Parathyroid adenoma (tissue), 2 donors: ENCODE results near the gene UMAD1.
A peak's percentile ranks its signal among the peaks of the same experiment; 100 is the strongest.

Experiments
- H2AFZ ChIP-seq: fragments of 300-600 bp; sonication (generic); one replicate; pipeline ENCODE4 v1.7.0; 2017; ENCODE audit warnings: antibody characterized with exemption, mild to moderate bottlenecking
- H3K27ac ChIP-seq: fragments of 300-600 bp; sonication (generic); one replicate; pipeline ENCODE4 v1.7.0; 2017
- H3K27me3 ChIP-seq: fragments of 300-600 bp; sonication (generic); one replicate; pipeline ENCODE4 v1.7.0; 2017; ENCODE audit warnings: low read length; ENCODE audit not compliant: control insufficient read depth, insufficient read depth
- H3K36me3 ChIP-seq: fragments of 300-600 bp; sonication (generic); one replicate; pipeline ENCODE4 v1.7.0; 2017; ENCODE audit warnings: low read length; ENCODE audit not compliant: control insufficient read depth, insufficient read depth
- H3K4me1 ChIP-seq: fragments of 300-600 bp; sonication (generic); one replicate; pipeline ENCODE4 v1.7.0; 2017; ENCODE audit warnings: control low read depth
- H3K4me2 ChIP-seq: fragments of 300-600 bp; sonication (generic); one replicate; pipeline ENCODE4 v1.7.0; 2017; ENCODE audit warnings: low read length
- H3K4me3 ChIP-seq: fragments of 300-600 bp; sonication (generic); one replicate; pipeline ENCODE4 v1.7.0; 2017; ENCODE audit warnings: low read depth, low read length
- H3K79me2 ChIP-seq: fragments of 300-600 bp; sonication (generic); one replicate; pipeline ENCODE4 v1.7.0; 2017; ENCODE audit warnings: control low read depth
- H3K9ac ChIP-seq: fragments of 300-600 bp; sonication (generic); one replicate; pipeline ENCODE4 v1.7.0; 2017; ENCODE audit warnings: mild to moderate bottlenecking
- H3K9me3 ChIP-seq: fragments of 300-600 bp; sonication (generic); one replicate; pipeline ENCODE4 v1.7.0; 2017; ENCODE audit warnings: low read length; ENCODE audit not compliant: control insufficient read depth
- CTCF ChIP-seq: fragments of 300-600 bp; sonication (generic); IDR thresholded peaks from one replicate; pipeline ENCODE4 v1.7.0; 2017; ENCODE audit warnings: antibody characterized with exemption, mild to moderate bottlenecking
- donor health status: primary hyperparathyroidism.

UMAD1 gene

DNA sequence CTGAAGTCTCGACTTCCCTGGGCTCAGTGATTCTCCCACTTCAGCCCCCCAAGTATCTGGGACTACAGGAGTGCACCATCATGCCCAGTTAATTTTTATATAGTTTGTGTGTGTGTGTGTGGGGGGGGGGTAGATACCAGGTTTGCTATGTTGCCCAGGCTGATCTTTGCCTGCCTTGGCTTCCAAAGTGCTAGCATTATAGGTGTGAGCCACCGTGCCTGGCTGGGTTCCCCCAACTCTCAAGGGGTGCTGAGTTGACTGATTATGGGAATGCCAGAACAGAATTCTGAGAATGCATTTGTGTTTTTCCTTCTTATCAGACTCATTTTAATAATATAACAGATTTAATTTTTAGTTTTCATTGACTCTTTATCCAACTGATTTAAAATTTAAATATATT is 58.4 kb downstream of the UMAD1 start:
- TF ChIP-seq CTCF = no peak
- no peaks in the 10 kb centered on the region for H3K27me3 ChIP-seq
- H3K4me2 ChIP-seq = peak overlapping the region; percentile 46
- H3K79me2 ChIP-seq = peaks cover 18% of the 10 kb centered on the region
- H3K4me3 ChIP-seq = no peak overlapping the region
- H3K9ac ChIP-seq = no peak overlapping the region
- peaks cover 22% of the 10 kb centered on the region for H3K4me1 ChIP-seq
- no peak overlapping the region for H3K27ac ChIP-seq
- no peaks in the 10 kb centered on the region for H3K36me3 ChIP-seq
- H3K9me3 ChIP-seq = no peaks in the 10 kb centered on the region
- no peak overlapping the region for H2AFZ ChIP-seq

DNA sequence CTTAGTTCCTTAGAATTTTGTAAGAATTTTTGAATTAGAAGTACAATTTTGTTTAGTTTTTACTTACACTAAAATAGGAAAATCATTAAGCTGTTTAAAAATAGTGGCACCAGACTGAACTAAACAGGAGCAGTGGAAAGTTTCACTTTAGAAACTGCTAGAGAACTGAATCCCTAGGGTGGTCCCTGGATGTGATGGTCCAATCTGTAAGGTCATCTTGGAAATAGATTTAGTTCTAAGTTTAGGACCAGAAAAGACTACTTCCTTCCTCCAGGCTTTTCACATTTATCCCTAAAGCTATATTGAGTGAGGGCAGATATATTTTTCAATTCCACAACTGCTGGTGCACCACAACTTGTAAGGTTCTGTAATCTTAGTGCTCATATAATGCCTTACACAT is 58.8 kb downstream of the UMAD1 start:
- peaks cover 17% of the 10 kb centered on the region for H3K79me2 ChIP-seq
- no peak for TF ChIP-seq CTCF
- H3K9ac ChIP-seq = no peak overlapping the region
- H3K27ac ChIP-seq = no peak overlapping the region
- H3K4me1 ChIP-seq = peaks cover 22% of the 10 kb centered on the region
- H3K9me3 ChIP-seq = no peaks in the 10 kb centered on the region
- H3K4me3 ChIP-seq = no peak overlapping the region
- no peaks in the 10 kb centered on the region for H3K36me3 ChIP-seq
- no peak overlapping the region for H2AFZ ChIP-seq
- no peaks in the 10 kb centered on the region for H3K27me3 ChIP-seq
- H3K4me2 ChIP-seq = peak overlapping the region; percentile 6

GRCh38 chr7:7699970-7700369 is 59.4 kb downstream of the UMAD1 start:
- H3K4me2 ChIP-seq = peak overlapping the region; percentile 6
- H3K9me3 ChIP-seq = no peaks in the 10 kb centered on the region
- H3K79me2 ChIP-seq = peaks cover 14% of the 10 kb centered on the region
- H3K36me3 ChIP-seq = no peaks in the 10 kb centered on the region
- no peak overlapping the region for H3K27ac ChIP-seq
- peaks cover 22% of the 10 kb centered on the region for H3K4me1 ChIP-seq
- no peak overlapping the region for H2AFZ ChIP-seq
- H3K9ac ChIP-seq = no peak overlapping the region
- H3K27me3 ChIP-seq = no peaks in the 10 kb centered on the region
- TF ChIP-seq CTCF = no peak
- no peak overlapping the region for H3K4me3 ChIP-seq

GRCh38 chr7:7701527-7701926 is 61.0 kb downstream of the UMAD1 start:
- Histone ChIP-seq H2AFZ (no peak overlapping the region), H3K79me2 (peaks cover 15% of the 10 kb centered on the region), H3K4me3 (no peak overlapping the region), H3K27ac (no peak overlapping the region), H3K36me3 (no peaks in the 10 kb centered on the region), H3K27me3 (no peaks in the 10 kb centered on the region), H3K4me1 (peaks cover 15% of the 10 kb centered on the region), H3K9ac (no peak overlapping the region), H3K4me2 (no peak overlapping the region), H3K9me3 (no peaks in the 10 kb centered on the region)
- TF ChIP-seq CTCF = no peak

- no peak overlapping the region for H2AFZ ChIP-seq
- H3K9ac ChIP-seq = no peak overlapping the region
- no peaks in the 10 kb centered on the region for H3K36me3 ChIP-seq
- H3K27ac ChIP-seq = no peak overlapping the region
- H3K9me3 ChIP-seq = no peaks in the 10 kb centered on the region
- no peak overlapping the region for H3K4me2 ChIP-seq
- peaks cover 18% of the 10 kb centered on the region for H3K79me2 ChIP-seq
- no peak overlapping the region for H3K4me3 ChIP-seq
- peaks cover 10% of the 10 kb centered on the region for H3K4me1 ChIP-seq
- H3K27me3 ChIP-seq = no peaks in the 10 kb centered on the region
- TF ChIP-seq CTCF = no peak
Measured at GRCh38 chr7:7702826-7703225, 62.3 kb downstream of the UMAD1 start.
